H1 (cell line): ENCODE measurements around the gene LTBP4. TPM values are rescaled to one million over a fixed set of nuclear protein-coding genes. Genes with fewer than 3 reads are reported as not detected.

ENCODE experiments used
- CTCF ChIA-PET: fragments of 300-600 bp; sonication (Branson Sonifier 250); formaldehyde crosslinking; loops from one replicate; lab custom pipeline; 2021; ENCODE audit not compliant: partially characterized antibody; lab: Charles Lee
- POLR2A ChIA-PET: fragments of 300-600 bp; sonication (Branson Sonifier 250); formaldehyde crosslinking; loops from one replicate; lab custom pipeline; 2021; ENCODE audit warnings: inconsistent platforms; ENCODE audit not compliant: partially characterized antibody; lab: Charles Lee
- DNase-seq, 2 experiments: peaks; one replicate each; pipeline versions ENCODE4 v3.0.0 to v3.0.0-alpha.2; 2010 to 2022; ENCODE audit warnings: low spot score in 2 of 2, low read depth in 1 of 2, mixed read lengths in 1 of 2
- FAIRE-seq: peaks from 2 replicates; lab custom pipeline; 2011; peaks lifted over from hg19 to GRCh38; lab: Jason Lieb, UNC
- H2AFZ ChIP-seq: 2 replicates; pipeline ENCODE4 v1.8.1; 2012; ENCODE audit warnings: low read length, inconsistent platforms
- H2AK5ac ChIP-seq: 2 replicates; pipeline ENCODE4 v1.6.1; 2013; ENCODE audit warnings: low read depth, low read length
- H2BK120ac ChIP-seq: replicated peaks from 2 replicates; pipeline ENCODE3; 2013; ENCODE audit warnings: low read depth, low read length, inconsistent platforms
- H2BK12ac ChIP-seq: 2 replicates; pipeline ENCODE4 v1.6.1; 2013; ENCODE audit warnings: low read depth, low read length
- H2BK15ac ChIP-seq: 2 replicates; pipeline ENCODE4 v1.6.1; 2013; ENCODE audit warnings: low read length
- H2BK20ac ChIP-seq: 2 replicates; pipeline ENCODE4 v1.6.1; 2013; ENCODE audit warnings: low read length
- H2BK5ac ChIP-seq: 2 replicates; pipeline ENCODE4 v1.6.1; 2013; ENCODE audit warnings: low read depth, low read length
- H3K14ac ChIP-seq: 2 replicates; pipeline ENCODE4 v1.6.1; 2013; ENCODE audit warnings: inconsistent platforms; ENCODE audit not compliant: insufficient read length
- H3K18ac ChIP-seq: 2 replicates; pipeline ENCODE4 v1.6.1; 2013; ENCODE audit warnings: low read length; ENCODE audit errors: extremely low read depth
- H3K23ac ChIP-seq: 2 replicates; pipeline ENCODE4 v1.6.1; 2013; ENCODE audit warnings: inconsistent platforms; ENCODE audit not compliant: insufficient read length
- H3K23me2 ChIP-seq: 2 replicates; pipeline ENCODE4 v1.6.1; 2013; ENCODE audit warnings: low read depth, low read length
- H3K27ac ChIP-seq: 2 replicates; pipeline ENCODE4 v1.6.1; 2011; ENCODE audit warnings: low read depth, low read length, inconsistent platforms
- H3K27me3 ChIP-seq, 4 experiments: replicated peaks in 1 of 4; 1 replicate in 1 of 4; 2 replicates in 3 of 4; pipeline versions ENCODE4 v1.6.1 to v1.8.1; 2011 to 2013; ENCODE audit warnings: low read length in 3 of 4, mild to moderate bottlenecking in 3 of 4, inconsistent platforms in 2 of 4, mixed read lengths in 2 of 4, moderate library complexity in 1 of 4; ENCODE audit not compliant: control insufficient read depth in 3 of 4, insufficient read depth in 3 of 4; ENCODE audit errors: extremely low read depth in 1 of 4
- H3K36me3 ChIP-seq, 4 experiments: 2 replicates each; pipeline versions ENCODE4 v1.6.1 to v1.8.1; 2011 to 2013; ENCODE audit warnings: mild to moderate bottlenecking in 4 of 4, low read length in 3 of 4, moderate library complexity in 2 of 4, control low read depth in 1 of 4, inconsistent platforms in 1 of 4; ENCODE audit not compliant: insufficient read depth in 4 of 4, control insufficient read depth in 2 of 4
- H3K4ac ChIP-seq: replicated peaks from 2 replicates; pipeline ENCODE3; 2013; ENCODE audit warnings: low read length, low read depth, mixed read lengths, inconsistent platforms; ENCODE audit not compliant: insufficient read length
- H3K4me1 ChIP-seq, 4 experiments: replicated peaks in 1 of 4; 1 replicate in 1 of 4; 2 replicates in 3 of 4; pipeline versions ENCODE4 v1.6.1 to v1.8.1; 2011 to 2013; ENCODE audit warnings: low read length in 3 of 4, inconsistent platforms in 2 of 4, mixed read lengths in 1 of 4; ENCODE audit not compliant: insufficient read depth in 4 of 4, control insufficient read depth in 3 of 4
- H3K4me2 ChIP-seq, 2 experiments: 2 replicates each; pipeline versions ENCODE4 v1.6.1 to v1.8.1; 2011 to 2013; ENCODE audit warnings: low read depth in 2 of 2, low read length in 2 of 2, control low read depth in 1 of 2, inconsistent platforms in 1 of 2, mild to moderate bottlenecking in 1 of 2; ENCODE audit not compliant: insufficient read depth in 1 of 2
- H3K4me3 ChIP-seq, 4 experiments: fragments of 200-600, 300-600 bp in 1 of 4; sonication (generic), shearing (Covaris generic), sonication (Bioruptor Twin) in 1 of 4; 2 replicates each; pipeline versions ENCODE4 v1.5.1 to v1.8.1; 2011 to 2016; ENCODE audit warnings: low read length in 4 of 4, low read depth in 3 of 4, control low read depth in 2 of 4, inconsistent platforms in 2 of 4, mild to moderate bottlenecking in 2 of 4, mixed read lengths in 1 of 4, moderate library complexity in 1 of 4; ENCODE audit not compliant: insufficient read depth in 2 of 4; ENCODE audit errors: extremely low read depth in 1 of 4
- H3K56ac ChIP-seq: replicated peaks from 2 replicates; pipeline ENCODE3; 2013; ENCODE audit warnings: low read depth, mild to moderate bottlenecking, mixed read lengths, low read length, inconsistent platforms; ENCODE audit not compliant: insufficient read length
- H3K79me1 ChIP-seq: 2 replicates; pipeline ENCODE4 v1.6.1; 2013; ENCODE audit warnings: low read depth, low read length, control low read depth
- H3K79me2 ChIP-seq, 2 experiments: 2 replicates each; pipeline versions ENCODE4 v1.6.1 to v1.8.1; 2012 to 2013; ENCODE audit warnings: low read length in 2 of 2, mild to moderate bottlenecking in 2 of 2, inconsistent platforms in 1 of 2; ENCODE audit not compliant: insufficient read depth in 2 of 2, control insufficient read depth in 1 of 2
- H3K9ac ChIP-seq, 4 experiments: replicated peaks in 1 of 4; 1 replicate in 1 of 4; 2 replicates in 3 of 4; pipeline versions ENCODE4 v1.6.1 to v1.8.1; 2011 to 2013; ENCODE audit warnings: low read depth in 3 of 4, low read length in 3 of 4, control low read depth in 2 of 4, mild to moderate bottlenecking in 2 of 4, moderate library complexity in 2 of 4, inconsistent platforms in 1 of 4; ENCODE audit errors: extremely low read depth in 1 of 4
- H3K9me3 ChIP-seq, 2 experiments: 2 replicates each; pipeline versions ENCODE4 v1.6.1 to v1.8.1; 2012 to 2013; ENCODE audit warnings: mild to moderate bottlenecking in 2 of 2, moderate library complexity in 2 of 2, control low read depth in 1 of 2, inconsistent platforms in 1 of 2, low read depth in 1 of 2, low read length in 1 of 2, mixed read lengths in 1 of 2; ENCODE audit not compliant: insufficient read depth in 2 of 2
- H4K20me1 ChIP-seq, 2 experiments: replicated peaks in 1 of 2; 2 replicates each; pipeline versions ENCODE3 to v1.8.1; 2011 to 2013; ENCODE audit warnings: inconsistent platforms in 2 of 2, low read length in 2 of 2, mild to moderate bottlenecking in 1 of 2; ENCODE audit not compliant: insufficient read depth in 2 of 2, control insufficient read depth in 1 of 2
- H4K5ac ChIP-seq: 2 replicates; pipeline ENCODE4 v1.6.1; 2013; ENCODE audit warnings: low read length, low read depth, mixed read lengths, inconsistent platforms; ENCODE audit not compliant: insufficient read length
- H4K8ac ChIP-seq: 2 replicates; pipeline ENCODE4 v1.8.0; 2013; ENCODE audit warnings: mild to moderate bottlenecking, moderate library complexity, low read length, inconsistent platforms; ENCODE audit not compliant: insufficient read depth; ENCODE audit errors: extremely low read depth
- H4K91ac ChIP-seq: replicated peaks from 2 replicates; pipeline ENCODE3; 2013; ENCODE audit warnings: low read length, mixed read lengths, inconsistent platforms; ENCODE audit not compliant: insufficient read length
- CBX8 ChIP-seq: fragments of 300-800, 300-1000 bp; sonication (generic); IDR thresholded peaks from 2 replicates; pipeline ENCODE4 v1.7.1; 2016; ENCODE audit warnings: low read depth, low read length, borderline replicate concordance
- CTBP2 ChIP-seq: IDR thresholded peaks from 2 replicates; pipeline ENCODE4 v1.7.0; 2011; ENCODE audit warnings: borderline replicate concordance, mild to moderate bottlenecking, moderate library complexity, mixed read lengths, low read length; ENCODE audit not compliant: insufficient read depth, insufficient read length
- NANOG ChIP-seq: IDR thresholded peaks from 2 replicates; pipeline ENCODE4 v1.6.1; 2011; ENCODE audit warnings: low read length, low read depth, mild to moderate bottlenecking, inconsistent platforms; ENCODE audit not compliant: insufficient read depth, poor library complexity, severe bottlenecking
- RBBP5 ChIP-seq: IDR thresholded peaks from 2 replicates; pipeline ENCODE4 v1.7.1; 2012; ENCODE audit warnings: low read depth, mild to moderate bottlenecking, inconsistent platforms, low read length, moderate library complexity, borderline replicate concordance
- RFX5 ChIP-seq: IDR thresholded peaks from 2 replicates; pipeline ENCODE4 v1.6.1; 2011; ENCODE audit warnings: low read depth, low read length, improper control_type of control experiment, borderline replicate concordance
- SRF ChIP-seq: IDR thresholded peaks from 2 replicates; pipeline ENCODE4 v1.6.1; 2011; ENCODE audit warnings: mild to moderate bottlenecking, low read depth, low read length, moderate library complexity
- TCF12 ChIP-seq: IDR thresholded peaks from 2 replicates; pipeline ENCODE4 v1.6.1; 2011; ENCODE audit warnings: low read depth, mild to moderate bottlenecking, low read length
- TEAD4 ChIP-seq: IDR thresholded peaks from 2 replicates; pipeline ENCODE4 v1.6.1; 2012; ENCODE audit warnings: low read depth, low read length, inconsistent platforms, mixed read lengths
- ZNF274 ChIP-seq: IDR thresholded peaks from 2 replicates; pipeline ENCODE4 v1.7.0; 2012; ENCODE audit warnings: low read length, borderline replicate concordance; ENCODE audit errors: extremely low read depth
- WGBS, 2 experiments: shearing (Covaris generic) in 1 of 2; methylation state at CpG; one replicate each; pipeline versions ENCODE4 v1.1.6 to v1.1.7; 2013 to 2015; ENCODE audit warnings: low lambda C conversion rate in 2 of 2, mixed read lengths in 2 of 2, inconsistent platforms in 1 of 2, low coverage in 1 of 2, missing lambda C conversion rate in 1 of 2; ENCODE audit not compliant: insufficient replicate concordance in 2 of 2, insufficient coverage in 1 of 2, insufficient read length in 1 of 2; ENCODE audit errors: extremely low coverage in 1 of 2, missing lambda C conversion rate in 1 of 2; 5-methylcytosine and 5-hydroxymethylcytosine counted together
- polyA plus RNA-seq, 7 experiments: library from polyadenylated mRNA; depleted of rRNA in 3 of 7; stranded (reverse) in 5 of 7; unstranded in 2 of 7; fragments of >200 nt in 5 of 7; fragments of 200-250 nt in 2 of 7; gene quantifications; 1 replicate in 5 of 7; 2 replicates in 1 of 7; 4 replicates in 1 of 7; pipeline versions ENCODE4 v1.2.1 to v1.2.3, GENCODE V29; 2011 to 2013; ENCODE audit warnings: missing spikeins in 2 of 7, mixed read lengths in 2 of 7
- total RNA-seq: library from RNA; stranded (reverse); fragmentation: NEBNext Ultra II Directional; extraction: Animal tissue kit (Norgen Biotek cat#: 25700); gene quantifications from 2 replicates; pipeline ENCODE4 v1.2.1, GENCODE V29; 2021
- TF ChIP-seq, protein P1 (sequence below): IDR thresholded peaks from 2 replicates; pipeline ENCODE4 v1.6.1; 2012; ENCODE audit warnings: inconsistent platforms

The LTBP4 gene
- total and polyA plus RNA-seq, 2 of the 8 experiments (the other 6 are each of a cell fraction or from before 2014, with no cell fraction given) = 54.5 to 77.1 TPM

GRCh38 chr19:40639638-40639982 lies 38.4 kb downstream of the LTBP4 start:
- H3K4me1 ChIP-seq = peaks cover 0 to 3% (median 0%) of the 10 kb centered on the region in 4 experiments; a peak in 1 of 7 replicates
- ChIA-PET CTCF (interaction anchor here (0.6 to 2.5 kb wide), 3 partner anchors 13 to 87 kb away, joined by 3 to 6 read pairs (median 5); no protein-coding TSS in a partner anchor), POLR2A (interaction anchor here (1.1 kb wide), 1 partner anchor 111 kb away, joined by 3 read pairs; the partner anchor contains the start of gene ACTMAP)

More at GRCh38 chr19:40639638-40639982, 38.4 kb downstream of the LTBP4 start:
- no peaks in the 10 kb centered on the region for H3K79me2 ChIP-seq
- H3K79me1 ChIP-seq = no peaks in the 10 kb centered on the region
- H3K14ac ChIP-seq = no peak overlapping the region
- H3K27ac ChIP-seq = no peak overlapping the region
- H3K18ac ChIP-seq = no peak overlapping the region
- DNase-seq = no peak
- no peak overlapping the region for H2BK12ac ChIP-seq
- no peaks in the 10 kb centered on the region for H3K23me2 ChIP-seq
- no peak overlapping the region for H2BK20ac ChIP-seq
- H3K4me3 ChIP-seq = no peak overlapping the region
- no peak overlapping the region for H4K8ac ChIP-seq
- no peak overlapping the region for H3K4ac ChIP-seq
- H3K9ac ChIP-seq = no peak overlapping the region
- H3K36me3 ChIP-seq = no peaks in the 10 kb centered on the region
- H3K9me3 ChIP-seq = no peaks in the 10 kb centered on the region
- no peak overlapping the region for H4K91ac ChIP-seq
- no peak overlapping the region for H2BK120ac ChIP-seq
- H2AK5ac ChIP-seq = no peak overlapping the region
- no peak overlapping the region for H2BK5ac ChIP-seq
- no peak overlapping the region for H2AFZ ChIP-seq
- no peak overlapping the region for H3K23ac ChIP-seq
- H2BK15ac ChIP-seq = no peak overlapping the region
- TF ChIP-seq CTBP2 = no peak
- no peak for TF ChIP-seq NANOG
- TF ChIP-seq TCF12 = no peak
- TF ChIP-seq RFX5 = no peak
- TF ChIP-seq SRF = no peak
- TF ChIP-seq RBBP5 = no peak
- TF ChIP-seq ZNF274 = no peak
- TF ChIP-seq CBX8 = no peak
- no peak for TF ChIP-seq TEAD4
- TF ChIP-seq, protein P1, sequence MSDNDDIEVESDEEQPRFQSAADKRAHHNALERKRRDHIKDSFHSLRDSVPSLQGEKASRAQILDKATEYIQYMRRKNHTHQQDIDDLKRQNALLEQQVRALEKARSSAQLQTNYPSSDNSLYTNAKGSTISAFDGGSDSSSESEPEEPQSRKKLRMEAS = no peak
- H4K5ac ChIP-seq = no peak overlapping the region
- no peak overlapping the region for H3K4me2 ChIP-seq
- FAIRE-seq = no peak
- H3K27me3 ChIP-seq = peaks cover 0 to 3% (median 0%) of the 10 kb centered on the region in 4 experiments; a peak in 4 of 7 replicates
- 87% methylated on average over 5 of the region's 6 CpGs; no CpG with 5 or more reads in 1 of the 2 experiments for WGBS, 2 experiments
- H3K56ac ChIP-seq = no peak overlapping the region
- no peaks in the 10 kb centered on the region for H4K20me1 ChIP-seq
